Measurements from ENCODE around the gene KIAA0930. TPM values are rescaled to one million over a fixed set of nuclear protein-coding genes. Genes with fewer than 3 reads are reported as not detected.
"Not testable (repeated sequence)": the region's sequence is repeated elsewhere in the genome, so short reads cannot be mapped to it uniquely, and the experiment has no call there.

Gene KIAA0930
- total and polyA plus RNA-seq, 5 donors, result 14.8 to 34.1 (median 23.6) TPM

DNA sequence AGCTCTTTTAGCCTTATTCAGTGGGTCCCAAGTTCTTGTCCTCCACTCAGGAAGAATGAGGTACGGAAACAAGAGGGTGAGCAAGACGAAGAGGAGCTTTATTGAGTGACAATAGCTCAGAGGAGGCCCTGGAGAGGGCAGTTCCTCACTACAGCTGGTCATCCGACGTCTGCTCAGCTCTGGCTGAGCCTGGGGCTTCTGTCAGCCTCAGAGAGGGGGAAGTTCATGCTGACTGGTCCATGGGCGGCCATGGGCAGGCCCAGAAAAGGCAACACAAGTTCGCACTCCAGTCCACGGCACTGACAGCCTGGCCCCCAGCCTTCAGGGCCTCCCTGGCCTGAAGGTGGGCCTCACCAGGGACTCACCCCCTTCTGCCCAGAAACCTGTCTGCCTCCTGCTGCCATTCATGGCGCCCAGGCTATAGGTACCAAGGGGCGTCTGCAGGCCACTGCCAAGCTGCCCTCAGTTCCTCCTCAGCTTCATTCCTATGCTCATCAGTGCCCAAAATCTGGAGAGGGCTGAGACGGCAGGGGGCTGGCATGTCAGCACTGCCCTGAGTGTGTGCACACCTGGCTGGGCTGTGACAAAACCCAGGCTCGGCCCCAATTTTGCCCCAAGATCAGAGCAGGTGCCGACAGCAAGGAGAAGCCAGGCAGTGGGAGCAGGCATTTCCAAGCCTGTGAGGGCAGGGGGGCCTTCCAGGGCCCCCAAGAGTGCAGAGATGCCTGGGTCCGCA is 21.7 kb upstream of the KIAA0930 start:
- Histone ChIP-seq H3K4me3 (ENCODE audit: low read length) (no peak overlapping the region), H3K27ac (ENCODE audit: low read length) (no peak overlapping the region), H3K9me3 (ENCODE audit: control insufficient read depth, low read length) (no peaks in the 10 kb centered on the region), H3K27me3 (ENCODE audit: control insufficient read depth, insufficient read depth) (no peaks in the 10 kb centered on the region), H3K4me1 (ENCODE audit: control insufficient read depth, insufficient read depth, low read length) (no peaks in the 10 kb centered on the region)
- ATAC-seq (peak in 1 of 2 donors; percentile 26), DNase-seq (peak in 1 of 3 donors; percentile 64)
- intact Hi-C loops (cut with DNase I), result loop anchor here in 2 of 4 donors (10.0 kb wide), 2 partner anchors 158 to 292 kb away; no protein-coding TSS in a partner anchor
- 73% methylated on average over 13 of the region's 13 CpGs for WGBS

- peak in 1 of 3 donors; percentile 62 for DNase-seq
- Histone ChIP-seq H3K9me3 (ENCODE audit: control insufficient read depth, low read length) (no peaks in the 10 kb centered on the region), H3K27ac (ENCODE audit: low read length) (no peak overlapping the region), H3K4me1 (ENCODE audit: control insufficient read depth, insufficient read depth, low read length) (no peaks in the 10 kb centered on the region), H3K27me3 (ENCODE audit: control insufficient read depth, insufficient read depth) (no peaks in the 10 kb centered on the region), H3K4me3 (ENCODE audit: low read length) (no peak overlapping the region)
- intact Hi-C loops (cut with DNase I), result loop anchor here in 2 of 4 donors (10.0 kb wide), 2 partner anchors 157 to 293 kb away; no protein-coding TSS in a partner anchor
- peak; percentile 21 to 24 for ATAC-seq
- WGBS, result 80% methylated on average over 20 of the region's 20 CpGs
These were observed 20.9 kb upstream of the KIAA0930 start for GRCh38 chr22:45261407-45262088.

- peak in 1 of 3 donors; percentile 19 for DNase-seq
- H3K4me1 ChIP-seq (ENCODE audit: control insufficient read depth, insufficient read depth, low read length); ATAC-seq; H3K9me3 ChIP-seq (ENCODE audit: control insufficient read depth, low read length); H3K27ac ChIP-seq (ENCODE audit: low read length); H3K27me3 ChIP-seq (ENCODE audit: control insufficient read depth, insufficient read depth); H3K4me3 ChIP-seq (ENCODE audit: low read length): not testable (repeated sequence)
- WGBS, result 79% methylated on average over 9 of the region's 9 CpGs
- intact Hi-C loops (cut with DNase I), result loop anchor here in 2 of 4 donors (10.0 kb wide), 2 partner anchors 156 to 294 kb away; no protein-coding TSS in a partner anchor
These were observed 19.7 kb upstream of the KIAA0930 start for GRCh38 chr22:45260395-45260759.

- WGBS, result 75% methylated on average over 10 of the region's 10 CpGs
- Histone ChIP-seq H3K4me1 (ENCODE audit: control insufficient read depth, insufficient read depth, low read length) (no peaks in the 10 kb centered on the region), H3K4me3 (ENCODE audit: low read length) (no peak overlapping the region), H3K9me3 (ENCODE audit: control insufficient read depth, low read length) (no peaks in the 10 kb centered on the region), H3K27me3 (ENCODE audit: control insufficient read depth, insufficient read depth) (no peaks in the 10 kb centered on the region), H3K27ac (ENCODE audit: low read length) (no peak overlapping the region)
- intact Hi-C loops (cut with DNase I), result loop anchor here in 2 of 4 donors (10.0 kb wide), 2 partner anchors 155 to 295 kb away; no protein-coding TSS in a partner anchor
- ATAC-seq (no peak), DNase-seq (peak in 1 of 3 donors; percentile 26)
These were observed 19.2 kb upstream of the KIAA0930 start for GRCh38 chr22:45259754-45260394.

- ATAC-seq; H3K4me3 ChIP-seq (ENCODE audit: low read length); H3K4me1 ChIP-seq (ENCODE audit: control insufficient read depth, insufficient read depth, low read length); H3K27ac ChIP-seq (ENCODE audit: low read length); H3K9me3 ChIP-seq (ENCODE audit: control insufficient read depth, low read length); intact Hi-C loops (cut with DNase I); H3K27me3 ChIP-seq (ENCODE audit: control insufficient read depth, insufficient read depth): not testable (repeated sequence)
- DNase-seq, result peak in 1 of 3 donors; percentile 1
- 86% methylated on average over 4 of the region's 4 CpGs for WGBS
These were observed 17.2 kb upstream of the KIAA0930 start for GRCh38 chr22:45257941-45258340.

- intact Hi-C loops (cut with DNase I), result no loop called here
- WGBS, result 81% methylated on average over 6 of the region's 6 CpGs
These were observed 14.1 kb upstream of the KIAA0930 start for GRCh38 chr22:45254789-45255278.

GRCh38 chr22:45254388-45254787 is 13.7 kb upstream of the KIAA0930 start:
- ATAC-seq, result no peak
- intact Hi-C loops (cut with DNase I), result no loop called here
- no peaks in the 10 kb centered on the region for H3K4me1 ChIP-seq (ENCODE audit: control insufficient read depth, insufficient read depth, low read length)
- no peaks in the 10 kb centered on the region for H3K9me3 ChIP-seq (ENCODE audit: control insufficient read depth, low read length)
- no peak overlapping the region for H3K4me3 ChIP-seq (ENCODE audit: low read length)
- no peak for DNase-seq
- WGBS, result 92% methylated on average over 7 of the region's 7 CpGs
- H3K27me3 ChIP-seq (ENCODE audit: control insufficient read depth, insufficient read depth), result no peaks in the 10 kb centered on the region
- H3K27ac ChIP-seq (ENCODE audit: low read length), result no peak overlapping the region

More at GRCh38 chr22:45254789-45255278, 14.1 kb upstream of the KIAA0930 start:
- Histone ChIP-seq H3K4me1 (ENCODE audit: control insufficient read depth, insufficient read depth, low read length) (no peaks in the 10 kb centered on the region), H3K9me3 (ENCODE audit: control insufficient read depth, low read length) (no peaks in the 10 kb centered on the region), H3K4me3 (ENCODE audit: low read length) (no peak overlapping the region), H3K27ac (ENCODE audit: low read length) (no peak overlapping the region), H3K27me3 (ENCODE audit: control insufficient read depth, insufficient read depth) (no peaks in the 10 kb centered on the region)
- DNase-seq, result peak in 1 of 3 donors; percentile 35
- no peak for ATAC-seq

- Histone ChIP-seq H3K4me3 (ENCODE audit: low read length) (no peak overlapping the region), H3K4me1 (ENCODE audit: control insufficient read depth, insufficient read depth, low read length) (no peaks in the 10 kb centered on the region), H3K27me3 (ENCODE audit: control insufficient read depth, insufficient read depth) (no peaks in the 10 kb centered on the region), H3K27ac (ENCODE audit: low read length) (no peak overlapping the region), H3K9me3 (ENCODE audit: control insufficient read depth, low read length) (no peaks in the 10 kb centered on the region)
- DNase-seq (peak in 1 of 3 donors; percentile 18), ATAC-seq (no peak)
- intact Hi-C loops (cut with DNase I), result no loop called here
- WGBS, result 73% methylated on average over 10 of the region's 10 CpGs
These were observed 12.4 kb upstream of the KIAA0930 start for GRCh38 chr22:45253039-45253641.

DNA sequence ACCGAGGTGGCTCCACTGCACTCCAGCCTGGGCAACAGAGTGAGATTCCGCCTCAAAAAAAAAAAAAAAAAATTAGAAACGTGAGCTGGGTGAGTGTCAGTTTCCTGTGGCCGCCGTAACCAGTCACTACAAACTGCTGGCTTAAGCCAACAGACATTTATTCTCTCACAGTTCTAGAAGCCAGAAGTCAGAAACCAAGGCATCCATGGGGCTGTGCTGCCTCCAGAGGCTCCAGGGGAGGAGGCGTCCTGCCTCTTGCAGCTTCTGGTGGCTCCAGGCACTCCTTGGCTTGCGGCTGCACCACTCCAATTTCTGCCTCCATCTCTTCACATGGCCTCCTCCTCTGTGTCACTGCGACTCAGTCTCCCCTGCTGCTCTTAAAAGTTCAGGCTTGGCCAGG is 11.1 kb upstream of the KIAA0930 start:
- intact Hi-C loops (cut with DNase I), result no loop called here
- Histone ChIP-seq H3K27ac (ENCODE audit: low read length) (no peak overlapping the region), H3K27me3 (ENCODE audit: control insufficient read depth, insufficient read depth) (no peaks in the 10 kb centered on the region), H3K4me3 (ENCODE audit: low read length) (no peak overlapping the region), H3K4me1 (ENCODE audit: control insufficient read depth, insufficient read depth, low read length) (no peaks in the 10 kb centered on the region), H3K9me3 (ENCODE audit: control insufficient read depth, low read length) (no peaks in the 10 kb centered on the region)
- 73% methylated on average over 8 of the region's 8 CpGs for WGBS
- no peak for ATAC-seq
- DNase-seq, result no peak

GRCh38 chr22:45248832-45249561 is 8.3 kb upstream of the KIAA0930 start:
- no peak overlapping the region for H3K4me3 ChIP-seq (ENCODE audit: low read length)
- H3K27me3 ChIP-seq (ENCODE audit: control insufficient read depth, insufficient read depth), result no peaks in the 10 kb centered on the region
- no peak overlapping the region for H3K27ac ChIP-seq (ENCODE audit: low read length)
- DNase-seq (no peak), ATAC-seq (no peak)
- no peaks in the 10 kb centered on the region for H3K9me3 ChIP-seq (ENCODE audit: control insufficient read depth, low read length)
- H3K4me1 ChIP-seq (ENCODE audit: control insufficient read depth, insufficient read depth, low read length), result no peaks in the 10 kb centered on the region
- whole genome bisulfite sequencing, result 72% methylated on average over 8 of the region's 8 CpGs
- intact Hi-C loops (cut with DNase I), result no loop called here
